Endothelial cell (in vitro differentiated cells): ENCODE measurements around the gene FGD3. TPM values are rescaled to one million over a fixed set of nuclear protein-coding genes. Genes with fewer than 3 reads are reported as not detected.

Source experiments
- DNase-seq: peaks from one replicate; pipeline ENCODE4 v3.0.0; 2021; ENCODE audit warnings: low spot score
- H3K27ac Mint-ChIP-seq: one replicate; pipeline ENCODE4 v1.8.0; 2021; ENCODE audit warnings: mixed read lengths, inconsistent platforms; ENCODE audit not compliant: unreplicated experiment
- H3K27me3 Mint-ChIP-seq: one replicate; pipeline ENCODE4 v1.8.0; 2021; ENCODE audit warnings: mild to moderate bottlenecking, moderate library complexity, mixed read lengths, inconsistent platforms; ENCODE audit not compliant: unreplicated experiment
- H3K36me3 Mint-ChIP-seq: one replicate; pipeline ENCODE4 v1.8.0; 2021; ENCODE audit warnings: mild to moderate bottlenecking, low read depth, mixed read lengths, inconsistent platforms; ENCODE audit not compliant: unreplicated experiment
- H3K4me1 Mint-ChIP-seq: one replicate; pipeline ENCODE4 v1.8.0; 2021; ENCODE audit warnings: mild to moderate bottlenecking, mixed read lengths, inconsistent platforms; ENCODE audit not compliant: unreplicated experiment
- H3K4me3 Mint-ChIP-seq: one replicate; pipeline ENCODE4 v1.8.0; 2021; ENCODE audit warnings: mild to moderate bottlenecking, mixed read lengths, inconsistent platforms; ENCODE audit not compliant: unreplicated experiment
- H3K9me3 Mint-ChIP-seq: one replicate; pipeline ENCODE4 v1.8.0; 2021; ENCODE audit warnings: mixed read lengths, inconsistent platforms; ENCODE audit not compliant: unreplicated experiment
- CTCF ChIP-seq: fragments of 200-600 bp; sonication (generic); IDR thresholded peaks from one replicate; pipeline ENCODE4 v1.5.0; 2021; ENCODE audit warnings: antibody characterized with exemption; ENCODE audit not compliant: unreplicated experiment
- total RNA-seq: library from RNA; stranded (reverse); fragmentation: NEBNext Ultra II Directional; extraction: Animal tissue kit (Norgen Biotek cat#: 25700); gene quantifications from one replicate; pipeline ENCODE4 v1.2.1, GENCODE V29; 2021; ENCODE audit not compliant: unreplicated experiment

The FGD3 gene
- total RNA-seq, 1 donor from 2014 or later, result 1.1 TPM

GRCh38 chr9:93064392-93065134, 117.2 kb downstream of the FGD3 start:
- Mint-ChIP-seq H3K27ac (no peak overlapping the region), H3K4me1 (no peaks in the 10 kb centered on the region), H3K9me3 (no peaks in the 10 kb centered on the region), H3K4me3 (no peak overlapping the region), H3K27me3 (peaks cover 13% of the 10 kb centered on the region), H3K36me3 (no peaks in the 10 kb centered on the region)
- DNase-seq, result no peak
- TF ChIP-seq CTCF, result no peak

- Mint-ChIP-seq H3K27ac (no peak overlapping the region), H3K9me3 (no peaks in the 10 kb centered on the region), H3K27me3 (peaks cover 8% of the 10 kb centered on the region), H3K4me3 (no peak overlapping the region), H3K36me3 (no peaks in the 10 kb centered on the region), H3K4me1 (no peaks in the 10 kb centered on the region)
- TF ChIP-seq CTCF, result no peak
- DNase-seq, result no peak
Measured at GRCh38 chr9:93065135-93065720, 117.9 kb downstream of the FGD3 start.

GRCh38 chr9:93066978-93067603, 119.8 kb downstream of the FGD3 start:
- no peak for TF ChIP-seq CTCF
- Mint-ChIP-seq H3K9me3 (no peaks in the 10 kb centered on the region), H3K4me1 (no peaks in the 10 kb centered on the region), H3K36me3 (no peaks in the 10 kb centered on the region), H3K4me3 (no peak overlapping the region), H3K27ac (peak overlapping the region; percentile 10), H3K27me3 (peaks cover 5% of the 10 kb centered on the region)
- no peak for DNase-seq

- no peak for DNase-seq
- Mint-ChIP-seq H3K4me3 (no peak overlapping the region), H3K27me3 (peaks cover 1% of the 10 kb centered on the region), H3K4me1 (no peaks in the 10 kb centered on the region), H3K27ac (no peak overlapping the region), H3K9me3 (no peaks in the 10 kb centered on the region), H3K36me3 (no peaks in the 10 kb centered on the region)
- no peak for TF ChIP-seq CTCF
Measured at GRCh38 chr9:93068956-93069355, 121.6 kb downstream of the FGD3 start.

GRCh38 chr9:93071464-93071863, 124.1 kb downstream of the FGD3 start:
- Mint-ChIP-seq H3K4me3 (no peak overlapping the region), H3K36me3 (no peaks in the 10 kb centered on the region), H3K27me3 (peaks cover 1% of the 10 kb centered on the region), H3K9me3 (no peaks in the 10 kb centered on the region), H3K27ac (no peak overlapping the region), H3K4me1 (no peaks in the 10 kb centered on the region)
- no peak for TF ChIP-seq CTCF
- no peak for DNase-seq
